NCI-H1417 (cell line): ENCODE results near the gene RNF40.
"Not testable (repeated sequence)": the region's sequence is repeated elsewhere in the genome, so short reads cannot be mapped to it uniquely, and the experiment has no call there.

Source experiments
- DNase-seq, 3 experiments: peaks; one replicate each; lab custom pipeline; 2025; lab: John Stamatoyannopoulos, UW

RNF40 gene

GRCh38 chr16:30782486-30783279 lies 20.6 kb downstream of the RNF40 start:
- no peak for DNase-seq

DNA sequence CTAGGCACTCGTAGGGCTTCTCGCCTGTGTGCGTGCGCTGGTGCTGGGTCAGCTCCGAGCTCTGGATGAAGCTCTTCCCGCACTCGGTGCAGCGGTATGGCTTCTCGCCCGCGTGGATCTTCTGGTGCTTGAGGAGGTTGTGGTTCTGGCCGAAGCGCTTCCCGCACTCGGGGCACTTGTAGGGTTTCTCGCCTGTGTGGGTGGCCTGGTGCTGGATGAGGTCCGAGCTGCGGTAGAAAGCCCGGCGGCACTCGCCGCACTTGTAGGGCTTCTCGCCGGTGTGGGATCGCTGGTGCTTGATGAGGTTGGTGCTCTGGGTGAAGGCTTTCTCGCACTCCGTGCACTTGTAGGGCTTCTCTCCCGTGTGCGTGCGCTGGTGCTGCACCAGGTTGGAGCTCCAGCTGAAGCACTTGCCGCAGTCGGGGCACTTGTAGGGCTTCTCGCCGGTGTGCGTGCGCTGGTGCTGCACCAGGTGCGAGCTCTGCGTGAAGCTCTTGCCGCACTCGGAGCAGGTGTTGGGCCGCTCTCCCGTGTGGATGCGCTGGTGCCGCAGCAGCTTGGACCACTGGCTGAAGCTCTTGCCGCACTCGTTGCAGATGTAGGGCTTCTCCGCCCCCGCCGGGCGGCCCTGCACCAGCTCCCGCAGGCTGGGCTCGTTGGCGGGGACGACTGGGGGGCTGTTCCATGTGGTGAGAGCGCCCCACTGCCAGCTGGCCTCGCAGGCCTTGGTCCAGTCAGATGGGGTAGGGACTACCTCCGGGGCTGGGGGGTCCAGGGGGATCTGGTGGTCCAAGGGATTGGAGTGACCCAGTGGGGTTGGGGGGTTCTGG lies 21.4 kb downstream of the RNF40 start:
- no peak for DNase-seq

DNA sequence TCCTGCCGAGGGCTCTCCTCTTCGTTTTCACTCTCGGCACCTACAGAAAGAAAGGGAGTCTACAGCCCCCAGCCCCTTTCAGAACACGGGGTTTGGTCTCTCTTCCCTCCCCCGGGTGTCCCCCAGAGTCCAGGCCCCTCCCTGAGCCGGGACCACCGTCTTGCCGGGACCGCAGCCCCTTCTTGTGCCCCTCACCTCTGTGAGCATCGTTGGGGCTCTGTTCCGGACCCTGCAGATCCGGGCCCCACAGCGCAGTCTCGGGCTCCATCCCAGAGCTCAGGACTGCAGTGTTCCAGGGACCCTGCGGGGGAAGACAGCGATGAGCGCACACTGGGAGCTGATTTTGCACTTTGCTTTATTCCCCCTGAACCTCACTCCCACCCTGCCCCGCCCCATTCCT lies 22.1 kb downstream of the RNF40 start:
- no peak for DNase-seq

DNA sequence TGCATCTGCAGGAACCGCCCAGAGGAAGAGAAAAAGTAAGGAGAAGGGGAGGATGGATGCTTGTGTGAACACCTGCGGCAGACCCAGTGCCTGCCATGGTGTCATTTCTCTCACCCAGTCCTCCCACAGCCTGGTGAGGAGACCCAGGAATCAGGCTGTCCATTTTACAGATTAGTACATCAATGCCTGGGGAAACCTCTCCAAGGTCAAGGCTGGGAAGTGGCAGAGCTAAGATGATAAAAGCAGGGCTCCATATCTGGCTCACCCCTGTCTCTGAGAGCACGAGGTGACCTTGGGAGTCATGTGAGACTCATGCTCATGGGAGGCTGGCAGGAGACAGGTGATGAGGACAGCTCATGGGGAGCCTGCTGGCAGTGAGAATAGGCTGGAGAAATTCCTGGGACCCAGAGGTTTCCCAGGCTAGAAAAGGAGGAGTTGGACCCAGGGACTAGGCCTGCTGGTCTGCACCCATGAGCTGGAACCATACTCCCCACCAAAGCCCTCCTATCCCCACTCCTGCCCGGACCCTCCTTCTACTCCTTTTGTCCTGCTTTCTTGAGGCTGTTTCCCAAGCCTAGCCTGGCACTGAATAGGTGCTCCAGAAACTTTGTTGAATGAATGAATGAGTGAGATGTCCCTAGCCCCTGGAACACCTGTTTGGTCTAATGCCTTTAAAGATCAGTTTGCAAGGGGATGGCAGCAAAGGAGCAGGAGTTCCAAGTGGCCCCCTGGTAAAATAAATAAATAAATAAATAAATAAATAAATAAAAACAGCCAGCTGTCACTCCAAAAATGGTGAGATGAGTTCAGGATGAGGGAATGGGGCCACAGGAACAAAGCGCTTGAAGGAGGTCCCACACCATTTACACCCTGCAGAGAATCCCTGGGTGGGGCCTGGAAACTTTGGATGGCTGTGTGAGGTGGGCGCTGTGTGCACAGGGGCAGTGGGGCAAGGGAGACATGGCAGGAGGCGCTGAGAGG lies 23.3 kb downstream of the RNF40 start:
- DNase-seq, result no peak

DNA sequence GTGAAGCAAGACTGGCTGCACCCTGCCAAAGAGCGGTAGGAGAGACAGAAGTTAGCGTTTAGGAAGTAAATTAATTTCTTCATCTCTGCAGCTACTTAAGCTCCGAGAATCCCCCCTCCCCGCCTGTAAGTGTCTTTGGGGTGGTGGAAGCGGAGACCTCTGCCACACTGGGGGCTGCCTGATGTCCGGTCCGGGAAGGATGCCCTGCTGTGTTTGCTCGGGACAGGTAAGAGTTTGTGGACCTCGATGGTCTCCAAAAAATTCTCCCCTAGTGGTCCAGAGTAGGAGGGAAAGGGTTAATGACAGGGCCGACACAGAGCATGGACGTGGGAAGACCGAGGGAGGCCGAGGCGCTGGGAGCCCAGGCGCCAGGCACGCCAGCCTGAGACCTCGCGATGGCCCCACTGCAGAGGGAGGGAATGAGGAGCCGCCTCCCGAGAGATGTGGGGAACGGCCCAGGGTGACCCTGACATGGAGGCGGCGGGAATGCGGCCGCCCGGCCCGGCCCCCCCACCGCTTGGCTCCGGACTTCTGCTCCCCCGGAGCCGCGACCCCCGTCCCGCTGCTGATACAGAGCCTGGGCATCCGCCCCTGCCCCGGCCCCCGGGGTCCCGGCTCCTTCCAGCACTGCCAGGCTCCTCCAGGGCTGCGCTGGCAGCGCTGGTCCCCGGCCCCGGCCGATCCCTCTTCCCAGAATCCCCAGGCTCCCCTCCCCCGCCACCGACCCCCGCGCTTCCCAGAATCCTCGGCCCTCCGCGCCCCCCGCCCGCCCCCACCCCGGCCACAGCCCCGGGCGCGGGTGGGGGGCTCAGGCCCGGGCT lies 24.2 kb downstream of the RNF40 start:
- peak in 2 of 3 experiments; percentile 60 to 65 for DNase-seq

GRCh38 chr16:30786936-30787612 lies 25.0 kb downstream of the RNF40 start, which contains the start of gene ZNF629:
Gene ZNF629, minus strand, starts transcription at chr16:30787205. Its CDS starts 2,723 bp downstream, at chr16:30784482.
- peak; percentile 59 to 76 (median 71) for DNase-seq

- no peak for DNase-seq
These were observed 25.7 kb downstream of the RNF40 start for GRCh38 chr16:30787613-30788378.

- no peak for DNase-seq
These were observed 31.5 kb downstream of the RNF40 start for GRCh38 chr16:30793508-30794069.

DNA sequence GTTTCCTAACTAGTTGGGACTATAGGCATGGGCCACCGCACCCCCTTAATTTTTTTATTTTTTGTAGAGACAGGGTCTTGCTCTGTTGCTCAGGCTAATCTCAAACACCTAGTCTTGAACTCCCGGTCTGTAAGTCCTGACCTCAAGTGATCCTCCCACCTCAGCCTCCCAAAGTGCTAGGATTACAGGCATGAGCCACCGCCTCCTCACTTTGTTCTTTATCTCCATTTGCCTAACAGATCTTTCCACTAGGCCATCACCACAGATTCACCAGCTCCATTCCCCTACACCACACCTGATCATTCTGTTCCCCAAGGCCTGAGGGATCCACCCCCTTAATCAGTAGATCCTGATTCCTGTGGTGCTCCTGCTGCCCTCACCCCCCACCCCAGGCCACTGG lies 32.5 kb downstream of the RNF40 start:
- no peak for DNase-seq

GRCh38 chr16:30797670-30798309 lies 35.7 kb downstream of the RNF40 start:
- no peak for DNase-seq

DNA sequence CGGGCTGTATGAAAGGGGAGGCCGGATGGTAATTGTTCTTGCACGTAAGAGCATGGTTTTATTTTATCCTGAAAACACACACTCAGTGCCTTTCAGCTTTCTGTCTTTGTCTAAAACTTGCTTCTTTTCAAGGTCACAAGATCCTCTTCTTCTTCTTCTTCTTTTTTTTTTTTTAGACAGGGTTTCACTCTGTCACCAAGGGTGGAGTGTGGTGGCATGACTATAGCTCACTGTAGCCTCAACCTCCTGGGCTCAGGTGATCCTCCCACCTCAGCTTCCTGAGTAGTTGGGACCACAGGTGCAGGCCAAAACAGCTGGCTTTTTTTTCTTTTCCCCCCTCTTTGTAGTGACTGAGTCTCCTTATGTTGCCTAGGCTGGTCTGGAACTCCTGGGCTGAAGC lies 40.8 kb downstream of the RNF40 start:
- DNase-seq, result no peak

- DNase-seq, result no peak
These were observed 42.9 kb downstream of the RNF40 start for GRCh38 chr16:30805056-30805369.

- DNase-seq, result peak; percentile 71 to 87 (median 85)
These were observed 43.4 kb downstream of the RNF40 start for GRCh38 chr16:30805370-30806169.

- DNase-seq, result no peak
These were observed 46.0 kb downstream of the RNF40 start for GRCh38 chr16:30808146-30808545.

- not testable (repeated sequence) for DNase-seq
These were observed 46.8 kb downstream of the RNF40 start for GRCh38 chr16:30808890-30809426.

DNA sequence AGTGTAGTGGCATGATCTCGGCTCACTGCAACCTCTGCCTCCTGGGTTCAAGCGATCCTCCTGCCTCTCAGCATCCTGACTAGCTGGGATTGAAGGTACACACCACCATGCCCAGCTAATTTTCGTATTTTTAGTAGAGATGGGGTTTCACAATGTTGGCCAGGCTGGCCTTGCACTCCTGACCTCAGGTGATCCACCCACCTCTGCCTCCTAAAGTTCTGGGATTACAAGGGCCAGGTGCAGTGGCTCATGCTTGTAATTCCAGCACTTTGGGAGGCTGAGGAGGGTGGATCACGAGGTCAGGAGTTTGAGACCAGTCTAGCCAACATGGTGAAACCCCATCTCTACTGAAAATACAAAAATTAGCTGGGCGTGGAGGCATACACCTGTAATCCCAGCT lies 47.6 kb downstream of the RNF40 start:
- DNase-seq, result not testable (repeated sequence)

DNA sequence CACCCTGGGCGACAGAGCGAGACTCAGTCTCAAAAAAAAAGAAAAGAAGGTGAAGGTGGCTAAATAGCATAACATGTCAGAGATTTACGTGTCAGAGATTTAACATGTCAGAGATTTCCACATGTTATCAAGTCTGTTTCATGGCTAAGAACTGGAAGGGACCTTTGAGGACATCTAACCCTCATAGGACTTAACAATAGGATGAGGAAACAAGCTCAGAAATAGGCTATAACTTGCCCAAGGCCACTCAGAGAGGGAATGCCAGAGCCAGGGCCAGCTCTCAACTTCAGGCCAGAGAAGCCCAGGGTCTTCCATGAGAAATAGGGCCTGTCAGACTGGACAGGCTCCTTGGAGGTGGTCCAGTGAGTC lies 51.7 kb downstream of the RNF40 start:
- no peak for DNase-seq

DNA sequence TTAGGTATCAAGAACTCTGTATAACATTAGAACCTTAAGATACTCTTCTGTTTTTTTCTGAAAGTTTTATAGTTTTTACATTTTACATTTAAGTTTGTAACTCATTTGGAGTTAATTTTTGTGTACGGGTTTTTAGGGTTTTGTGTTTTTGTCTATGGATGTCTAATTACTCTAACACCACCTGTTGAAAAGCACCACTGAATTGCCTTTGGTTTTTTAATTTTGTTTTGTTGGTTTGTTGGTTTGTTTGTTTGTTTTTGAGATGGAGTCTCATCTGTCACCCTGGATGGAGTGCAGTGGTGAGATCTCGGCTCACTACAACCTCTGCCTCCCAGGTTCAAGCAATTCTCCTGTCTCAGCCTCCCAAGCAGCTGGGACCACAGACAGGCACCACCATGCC lies 54.6 kb downstream of the RNF40 start:
- DNase-seq, result no peak
